ENCODE measurements around the gene HMGXB3. TPM values are rescaled to one million over a fixed set of nuclear protein-coding genes. Genes with fewer than 3 reads are reported as not detected.

The HMGXB3 gene
- total RNA-seq, 2 experiments from 2014 or later: 30.4 to 32.6 TPM

- DNase-seq: no peak
- H3K4me3 Mint-ChIP-seq: no peak overlapping the region
- POLR2A ChIA-PET: no interaction called here
- no peak for TF ChIP-seq CTCF (IDR thresholded peaks at IDR 0.05)
- intact Hi-C loops (cut with micrococcal nuclease): no loop called here
- H3K27ac Mint-ChIP-seq: no peak overlapping the region
- H3K4me1 Mint-ChIP-seq (ENCODE audit: low read depth): no peaks in the 10 kb centered on the region
- no peaks in the 10 kb centered on the region for H3K36me3 Mint-ChIP-seq (ENCODE audit: low read depth)
- CTCF ChIA-PET: interaction anchor here (0.7 kb wide), 1 partner anchor 9 kb away, joined by 3 read pairs; no protein-coding TSS in a partner anchor
- no peaks in the 10 kb centered on the region for H3K27me3 Mint-ChIP-seq
- no peaks in the 10 kb centered on the region for H3K9me3 Mint-ChIP-seq
- ATAC-seq: no peak
Observed at GRCh38 chr5:150061538-150061995, 61.0 kb downstream of the HMGXB3 start.

DNA sequence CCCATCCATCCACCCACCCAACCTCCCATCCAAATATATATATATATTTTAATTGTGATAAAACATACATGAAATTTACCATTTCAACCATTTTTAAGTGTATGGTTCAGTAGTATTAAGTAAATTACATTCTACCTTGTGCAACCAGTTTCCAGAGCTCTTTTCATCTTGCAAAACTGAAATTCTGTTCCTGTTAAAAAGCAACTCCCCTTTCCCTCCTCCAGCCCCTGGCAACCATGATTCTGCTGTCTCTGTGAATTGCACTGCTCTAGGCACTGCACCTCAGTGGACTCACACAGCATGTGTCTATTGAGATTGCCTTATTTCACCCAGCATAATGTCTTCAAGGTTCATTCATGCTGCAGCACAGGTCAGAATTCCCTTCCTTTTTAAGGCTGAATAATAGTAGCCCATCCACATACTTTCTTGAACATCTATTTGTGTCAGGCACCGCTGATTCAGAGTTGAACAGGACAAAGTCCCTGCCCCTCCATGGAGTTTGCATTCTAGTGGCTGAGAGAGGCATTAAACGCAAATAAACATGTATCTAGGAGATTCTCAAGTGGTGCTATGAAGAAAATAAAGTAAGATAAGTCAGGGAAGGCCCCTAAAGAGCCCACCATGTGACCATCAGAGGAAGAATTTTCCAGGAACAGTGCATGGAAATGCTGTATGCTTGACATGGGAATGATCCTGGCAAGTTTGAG lies 61.8 kb downstream of the HMGXB3 start:
- POLR2A ChIA-PET: no interaction called here
- CTCF ChIA-PET: no interaction called here
- Mint-ChIP-seq H3K27ac (no peak overlapping the region), H3K9me3 (no peaks in the 10 kb centered on the region), H3K4me1 (ENCODE audit: low read depth) (peaks cover 7% of the 10 kb centered on the region), H3K4me3 (no peak overlapping the region), H3K27me3 (no peaks in the 10 kb centered on the region), H3K36me3 (ENCODE audit: low read depth) (no peaks in the 10 kb centered on the region)
- ATAC-seq (no peak), DNase-seq (no peak)
- intact Hi-C loops (cut with micrococcal nuclease): no loop called here
- TF ChIP-seq CTCF (IDR thresholded peaks at IDR 0.05): no peak

- intact Hi-C loops (cut with micrococcal nuclease): no loop called here
- H3K36me3 Mint-ChIP-seq (ENCODE audit: low read depth): no peaks in the 10 kb centered on the region
- no peaks in the 10 kb centered on the region for H3K27me3 Mint-ChIP-seq
- peaks cover 8% of the 10 kb centered on the region for H3K4me1 Mint-ChIP-seq (ENCODE audit: low read depth)
- DNase-seq: no peak
- ATAC-seq: no peak
- H3K4me3 Mint-ChIP-seq: no peak overlapping the region
- no peak overlapping the region for H3K27ac Mint-ChIP-seq
- POLR2A ChIA-PET: interaction anchor here (1.2 kb wide), 1 partner anchor 8 kb away, joined by 3 read pairs; no protein-coding TSS in a partner anchor
- no peaks in the 10 kb centered on the region for H3K9me3 Mint-ChIP-seq
- no peak for TF ChIP-seq CTCF (IDR thresholded peaks at IDR 0.05)
- CTCF ChIA-PET: interaction anchor here (1.0 kb wide), 1 partner anchor 73 kb away, joined by 3 read pairs; no protein-coding TSS in a partner anchor
Observed at GRCh38 chr5:150063638-150064037, 63.1 kb downstream of the HMGXB3 start.

GRCh38 chr5:150064681-150065220 lies 64.2 kb downstream of the HMGXB3 start:
- TF ChIP-seq CTCF (IDR thresholded peaks at IDR 0.05): no peak
- POLR2A ChIA-PET: interaction anchor here (0.6 to 1.2 kb wide), 2 partner anchors 9 to 1717 kb away, joined by 3 read pairs; no protein-coding TSS in a partner anchor
- intact Hi-C loops (cut with micrococcal nuclease): no loop called here
- no peaks in the 10 kb centered on the region for H3K27me3 Mint-ChIP-seq
- no peak overlapping the region for H3K4me3 Mint-ChIP-seq
- DNase-seq (no peak), ATAC-seq (no peak)
- H3K36me3 Mint-ChIP-seq (ENCODE audit: low read depth): no peaks in the 10 kb centered on the region
- peaks cover 8% of the 10 kb centered on the region for H3K4me1 Mint-ChIP-seq (ENCODE audit: low read depth)
- H3K9me3 Mint-ChIP-seq: no peaks in the 10 kb centered on the region
- CTCF ChIA-PET: no interaction called here
- no peak overlapping the region for H3K27ac Mint-ChIP-seq

GRCh38 chr5:150065346-150065745 lies 64.8 kb downstream of the HMGXB3 start:
- intact Hi-C loops (cut with micrococcal nuclease): no loop called here
- POLR2A ChIA-PET: interaction anchor here (1.4 kb wide), 2 partner anchors 10 to 64 kb away, joined by 3 to 4 read pairs; no protein-coding TSS in a partner anchor
- no peak for ATAC-seq

More at GRCh38 chr5:150065346-150065745, 64.8 kb downstream of the HMGXB3 start:
- no peaks in the 10 kb centered on the region for H3K27me3 Mint-ChIP-seq
- peaks cover 8% of the 10 kb centered on the region for H3K4me1 Mint-ChIP-seq (ENCODE audit: low read depth)
- no peak for DNase-seq
- H3K9me3 Mint-ChIP-seq: no peaks in the 10 kb centered on the region
- CTCF ChIA-PET: no interaction called here
- H3K36me3 Mint-ChIP-seq (ENCODE audit: low read depth): no peaks in the 10 kb centered on the region
- no peak for TF ChIP-seq CTCF (IDR thresholded peaks at IDR 0.05)
- no peak overlapping the region for H3K4me3 Mint-ChIP-seq
- H3K27ac Mint-ChIP-seq: no peak overlapping the region
